KMS-11 (cell line): ENCODE measurements around the gene MUL1.

Source experiments
- H2AFZ ChIP-seq: fragments of 200-600 bp; sonication (generic); 2 replicates; pipeline ENCODE4 v1.6.1; 2016; ENCODE audit warnings: antibody characterized with exemption, mixed run types, low read depth
- H3K27ac ChIP-seq: fragments of 200-600 bp; sonication (generic); 2 replicates; pipeline ENCODE4 v1.6.1; 2016; ENCODE audit warnings: mild to moderate bottlenecking, mixed run types
- H3K27me3 ChIP-seq: fragments of 200-600 bp; sonication (generic); 2 replicates; pipeline ENCODE4 v1.6.1; 2017; ENCODE audit warnings: mild to moderate bottlenecking, low read depth, mixed run types, moderate library complexity; ENCODE audit not compliant: insufficient read depth
- H3K36me3 ChIP-seq: fragments of 200-600 bp; sonication (generic); 2 replicates; pipeline ENCODE4 v1.6.1; 2017; ENCODE audit warnings: mild to moderate bottlenecking, mixed run types; ENCODE audit not compliant: insufficient read depth
- H3K4me1 ChIP-seq: fragments of 200-600 bp; sonication (generic); 2 replicates; pipeline ENCODE4 v1.6.1; 2016; ENCODE audit warnings: mild to moderate bottlenecking, low read depth, mixed run types; ENCODE audit not compliant: poor library complexity, severe bottlenecking
- H3K4me2 ChIP-seq: fragments of 200-600 bp; sonication (generic); 2 replicates; pipeline ENCODE4 v1.7.0; 2016; ENCODE audit warnings: mild to moderate bottlenecking, mixed run types
- H3K4me3 ChIP-seq: fragments of 200-600 bp; sonication (generic); IDR thresholded peaks from 2 replicates; pipeline ENCODE4 v1.6.1; 2017; ENCODE audit warnings: low read depth, low read length, mixed read lengths; ENCODE audit not compliant: insufficient read depth
- H3K79me2 ChIP-seq: fragments of 200-600 bp; sonication (generic); 2 replicates; pipeline ENCODE4 v1.6.1; 2016; ENCODE audit warnings: low read depth, mixed run types; ENCODE audit not compliant: insufficient read depth
- H3K9ac ChIP-seq: fragments of 200-600 bp; sonication (generic); 2 replicates; pipeline ENCODE4 v1.6.1; 2016; ENCODE audit warnings: mild to moderate bottlenecking, mixed run types
- H4K20me1 ChIP-seq: fragments of 200-600 bp; sonication (generic); 2 replicates; pipeline ENCODE4 v1.6.1; 2016; ENCODE audit warnings: mild to moderate bottlenecking, mixed run types; ENCODE audit not compliant: insufficient read depth
- TF ChIP-seq, protein P1 (sequence below): fragments of 200-600 bp; sonication (generic); conservative IDR thresholded peaks from 2 replicates; pipeline ENCODE4 v1.6.1; 2017; ENCODE audit warnings: low read depth, mild to moderate bottlenecking, antibody characterized with exemption, low read length, moderate library complexity, mixed read lengths

MUL1 gene

DNA sequence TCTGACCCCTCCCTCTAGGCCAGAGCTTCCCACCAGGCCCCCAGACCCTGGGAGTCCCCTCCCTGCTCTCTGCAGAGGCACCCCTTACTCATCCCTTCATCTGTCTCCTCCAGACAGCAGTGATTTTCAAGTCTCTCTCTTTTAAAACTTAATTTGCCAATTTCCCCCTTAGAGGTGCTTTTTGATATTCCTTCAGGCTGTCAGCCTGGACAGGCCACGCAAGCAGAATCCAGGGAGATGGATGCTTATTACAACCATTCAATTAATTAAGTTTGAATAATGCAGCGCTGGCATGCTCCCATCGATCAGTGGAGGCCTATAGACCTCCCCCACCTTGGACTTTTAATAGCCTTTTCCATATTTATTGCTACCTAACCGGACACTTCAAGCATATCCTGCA, 28.1 kb downstream of the MUL1 start:
- Histone ChIP-seq H3K4me3 (no peak overlapping the region), H4K20me1 (no peaks in the 10 kb centered on the region), H3K27ac (no peak overlapping the region), H3K9ac (no peak overlapping the region), H3K27me3 (peaks cover 69% of the 10 kb centered on the region), H3K79me2 (no peaks in the 10 kb centered on the region), H2AFZ (no peak overlapping the region), H3K4me2 (no peak overlapping the region), H3K36me3 (no peaks in the 10 kb centered on the region), H3K4me1 (no peaks in the 10 kb centered on the region)
- TF ChIP-seq, protein P1, sequence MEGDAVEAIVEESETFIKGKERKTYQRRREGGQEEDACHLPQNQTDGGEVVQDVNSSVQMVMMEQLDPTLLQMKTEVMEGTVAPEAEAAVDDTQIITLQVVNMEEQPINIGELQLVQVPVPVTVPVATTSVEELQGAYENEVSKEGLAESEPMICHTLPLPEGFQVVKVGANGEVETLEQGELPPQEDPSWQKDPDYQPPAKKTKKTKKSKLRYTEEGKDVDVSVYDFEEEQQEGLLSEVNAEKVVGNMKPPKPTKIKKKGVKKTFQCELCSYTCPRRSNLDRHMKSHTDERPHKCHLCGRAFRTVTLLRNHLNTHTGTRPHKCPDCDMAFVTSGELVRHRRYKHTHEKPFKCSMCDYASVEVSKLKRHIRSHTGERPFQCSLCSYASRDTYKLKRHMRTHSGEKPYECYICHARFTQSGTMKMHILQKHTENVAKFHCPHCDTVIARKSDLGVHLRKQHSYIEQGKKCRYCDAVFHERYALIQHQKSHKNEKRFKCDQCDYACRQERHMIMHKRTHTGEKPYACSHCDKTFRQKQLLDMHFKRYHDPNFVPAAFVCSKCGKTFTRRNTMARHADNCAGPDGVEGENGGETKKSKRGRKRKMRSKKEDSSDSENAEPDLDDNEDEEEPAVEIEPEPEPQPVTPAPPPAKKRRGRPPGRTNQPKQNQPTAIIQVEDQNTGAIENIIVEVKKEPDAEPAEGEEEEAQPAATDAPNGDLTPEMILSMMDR: no peak

DNA sequence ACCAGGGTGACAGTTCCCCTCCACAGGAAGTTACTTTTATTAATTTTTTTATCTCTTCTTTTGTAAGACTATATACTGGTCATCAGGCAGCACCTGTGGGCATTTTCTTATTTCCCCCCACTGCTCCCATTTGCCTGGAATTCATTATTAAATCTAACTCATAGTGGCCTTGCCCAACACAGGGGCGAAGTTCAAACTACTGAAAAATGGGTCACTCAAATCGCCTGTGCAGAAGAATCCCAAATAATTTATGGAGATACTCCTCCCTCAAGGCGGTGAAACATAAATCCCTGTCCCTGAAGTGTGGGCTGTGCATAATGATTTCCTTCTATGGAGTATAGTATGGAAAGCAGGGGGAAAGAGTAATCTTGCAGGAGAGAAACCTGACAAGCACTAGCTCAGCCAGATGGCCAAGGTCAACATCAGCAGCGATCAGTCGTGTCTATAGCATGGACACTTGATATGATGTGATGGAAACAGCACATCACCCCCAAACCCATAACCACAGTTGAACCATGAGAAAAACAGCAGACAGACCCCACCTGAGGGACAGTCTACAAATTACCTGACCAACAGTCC, 29.8 kb downstream of the MUL1 start:
- Histone ChIP-seq H3K9ac (no peak overlapping the region), H3K27ac (no peak overlapping the region), H3K4me1 (no peaks in the 10 kb centered on the region), H3K36me3 (no peaks in the 10 kb centered on the region), H3K4me3 (no peak overlapping the region), H4K20me1 (no peaks in the 10 kb centered on the region), H3K79me2 (no peaks in the 10 kb centered on the region), H3K4me2 (no peak overlapping the region), H3K27me3 (peaks cover 73% of the 10 kb centered on the region), H2AFZ (no peak overlapping the region)
- TF ChIP-seq, protein P1: no peak

DNA sequence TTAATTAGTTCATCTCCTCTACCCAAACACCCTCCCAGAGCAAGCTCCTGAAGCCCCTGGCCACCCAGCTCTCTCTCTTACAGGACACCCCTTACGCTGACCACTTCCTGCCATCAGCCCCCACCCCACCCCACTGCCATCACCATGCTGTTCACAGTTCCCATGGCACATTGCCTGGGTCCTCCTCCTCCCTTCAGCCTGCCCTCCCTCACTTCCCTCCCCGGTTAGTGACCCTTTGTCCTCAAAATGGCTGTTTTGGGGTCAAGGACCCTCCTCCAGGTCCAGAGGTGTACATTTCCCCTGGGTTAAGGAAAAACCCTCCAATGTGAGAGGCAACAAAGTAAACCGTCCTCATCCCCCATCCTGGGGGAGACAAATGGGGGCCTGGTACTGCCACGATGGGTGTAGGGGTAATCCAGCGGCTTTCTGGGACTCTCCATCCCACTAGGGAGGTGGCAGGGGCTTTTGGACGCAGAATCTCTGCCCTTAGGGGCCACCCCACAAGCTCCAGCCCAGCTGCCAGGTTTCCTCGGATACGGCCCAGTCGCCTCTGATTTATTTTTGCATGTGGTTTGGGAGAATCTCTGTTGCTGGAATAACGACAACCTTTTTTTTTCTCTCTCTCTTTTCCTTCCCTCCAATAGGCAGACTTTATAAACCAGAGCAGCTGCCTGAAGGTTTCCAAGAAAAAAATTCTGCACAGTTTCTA, 30.4 kb downstream of the MUL1 start:
- Histone ChIP-seq H3K9ac (no peak overlapping the region), H3K27ac (no peak overlapping the region), H2AFZ (no peak overlapping the region), H3K4me1 (no peaks in the 10 kb centered on the region), H3K79me2 (no peaks in the 10 kb centered on the region), H3K4me2 (no peak overlapping the region), H3K36me3 (no peaks in the 10 kb centered on the region), H3K27me3 (peaks cover 66% of the 10 kb centered on the region), H3K4me3 (no peak overlapping the region), H4K20me1 (no peaks in the 10 kb centered on the region)
- TF ChIP-seq, protein P1: no peak

DNA sequence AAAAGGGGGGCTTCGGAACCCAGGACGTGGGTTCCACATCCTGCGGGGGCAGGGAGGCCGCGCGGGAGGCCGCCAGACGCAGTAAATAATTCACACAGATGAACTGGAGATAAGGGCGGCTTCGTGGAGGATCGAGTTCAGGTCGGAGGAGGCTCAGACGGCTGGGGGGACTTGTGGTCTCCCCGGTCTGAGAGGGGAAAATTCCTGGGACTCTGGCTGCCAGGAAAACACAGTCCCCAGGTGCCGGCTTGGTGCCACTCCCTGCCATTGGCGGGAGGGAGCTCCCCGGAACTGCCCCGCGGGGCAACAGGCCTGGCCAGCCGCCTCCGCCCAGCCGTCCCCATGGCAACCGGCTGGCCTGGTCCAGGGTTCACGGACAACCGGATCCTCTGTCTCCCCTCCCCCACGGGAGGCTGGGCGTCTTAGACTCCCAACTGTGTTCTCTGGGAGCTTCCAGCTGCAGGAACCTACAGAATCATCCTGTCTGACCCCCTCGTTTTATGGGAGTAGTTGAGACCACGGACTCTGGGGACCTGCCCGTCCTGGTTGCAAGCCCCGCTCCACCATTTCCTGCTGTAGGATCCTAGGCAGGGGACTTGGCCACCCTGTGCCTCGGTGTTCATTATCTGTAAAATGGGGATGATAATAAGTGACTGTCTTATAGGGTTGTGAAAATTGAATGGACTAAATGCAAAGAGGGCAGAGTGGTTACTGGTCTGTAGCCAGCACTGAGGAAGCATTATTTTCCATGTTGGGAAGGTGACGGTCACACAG, 31.5 kb downstream of the MUL1 start:
- Histone ChIP-seq H3K27me3 (peaks cover 64% of the 10 kb centered on the region), H3K4me3 (no peak overlapping the region), H3K4me1 (no peaks in the 10 kb centered on the region), H3K4me2 (no peak overlapping the region), H3K9ac (no peak overlapping the region), H3K36me3 (no peaks in the 10 kb centered on the region), H4K20me1 (no peaks in the 10 kb centered on the region), H3K79me2 (no peaks in the 10 kb centered on the region), H3K27ac (no peak overlapping the region), H2AFZ (no peak overlapping the region)
- TF ChIP-seq, protein P1: no peak
